GM23338 (cell line): Measurements from ENCODE around the gene EXOC4. TPM values are rescaled to one million over a fixed set of nuclear protein-coding genes. Genes with fewer than 3 reads are reported as not detected.

ENCODE experiments used
- ATAC-seq: fragments of 200-7000 bp; cut with Tn5 transposase; 3 replicates; pipeline ENCODE4 v1.9.1; 2020
- DNase-seq: peaks from one replicate; pipeline ENCODE4 v3.0.0-alpha.2; 2015; ENCODE audit warnings: low spot score
- H2AFZ ChIP-seq: fragments of 200-600 bp; sonication (generic); 2 replicates; pipeline ENCODE4 v1.8.0; 2016; ENCODE audit warnings: antibody characterized with exemption, mild to moderate bottlenecking, moderate library complexity
- H3F3A ChIP-seq: fragments of 200-600 bp; sonication (generic); replicated peaks from 2 replicates; pipeline ENCODE4 v1.8.0; 2017; ENCODE audit warnings: antibody characterized with exemption, mixed run types, low read depth
- H3K27ac ChIP-seq: fragments of 200-600 bp; sonication (generic); 2 replicates; pipeline ENCODE4 v1.6.1; 2016; ENCODE audit warnings: low read depth
- H3K27me3 ChIP-seq: fragments of 200-600 bp; sonication (generic); 2 replicates; pipeline ENCODE4 v1.8.0; 2016; ENCODE audit warnings: mild to moderate bottlenecking, mixed run types, moderate library complexity; ENCODE audit not compliant: insufficient read depth
- H3K36me3 ChIP-seq: fragments of 200-600 bp; sonication (generic); 2 replicates; pipeline ENCODE4 v1.8.0; 2016; ENCODE audit warnings: mild to moderate bottlenecking; ENCODE audit not compliant: insufficient read depth
- H3K4me1 ChIP-seq: fragments of 200-600 bp; sonication (generic); 2 replicates; pipeline ENCODE4 v1.8.0; 2016; ENCODE audit warnings: mild to moderate bottlenecking, moderate library complexity; ENCODE audit not compliant: insufficient read depth
- H3K4me2 ChIP-seq: fragments of 200-600 bp; sonication (generic); 2 replicates; pipeline ENCODE4 v1.7.1; 2017; ENCODE audit warnings: mixed run types
- H3K4me3 ChIP-seq: fragments of 200-600 bp; sonication (generic); 2 replicates; pipeline ENCODE4 v1.6.1; 2016; ENCODE audit warnings: mixed run types
- H3K79me2 ChIP-seq: fragments of 200-600 bp; sonication (generic); replicated peaks from 2 replicates; pipeline ENCODE4 v1.8.0; 2017; ENCODE audit warnings: mild to moderate bottlenecking; ENCODE audit not compliant: insufficient read depth
- H3K9me2 ChIP-seq: fragments of 200-600 bp; sonication (generic); 2 replicates; pipeline ENCODE4 v1.8.0; 2017; ENCODE audit not compliant: insufficient read depth
- H4K20me1 ChIP-seq: fragments of 200-600 bp; sonication (generic); replicated peaks from 2 replicates; pipeline ENCODE4 v1.8.0; 2017; ENCODE audit warnings: mild to moderate bottlenecking; ENCODE audit not compliant: insufficient read depth
- H3K27ac Mint-ChIP-seq: 2 replicates; pipeline ENCODE4 v1.8.0; 2020; ENCODE audit warnings: inconsistent platforms, mild to moderate bottlenecking, moderate library complexity, mixed read lengths
- H3K27me3 Mint-ChIP-seq: 3 replicates; pipeline ENCODE4 v1.8.0; 2022; ENCODE audit warnings: low read depth, mild to moderate bottlenecking, moderate library complexity, mixed read lengths, inconsistent platforms; ENCODE audit not compliant: insufficient read depth, poor library complexity
- H3K36me3 Mint-ChIP-seq: 3 replicates; pipeline ENCODE4 v1.8.0; 2021; ENCODE audit warnings: low read depth, mild to moderate bottlenecking, inconsistent platforms, moderate library complexity, mixed read lengths
- H3K4me1 Mint-ChIP-seq: 3 replicates; pipeline ENCODE4 v1.8.0; 2020; ENCODE audit warnings: mild to moderate bottlenecking, inconsistent platforms, mixed read lengths
- H3K4me3 Mint-ChIP-seq: 3 replicates; pipeline ENCODE4 v1.8.0; 2021; ENCODE audit warnings: moderate library complexity, mild to moderate bottlenecking, inconsistent platforms, mixed read lengths
- H3K9me3 Mint-ChIP-seq: 3 replicates; pipeline ENCODE4 v1.8.0; 2020; ENCODE audit warnings: moderate library complexity, mild to moderate bottlenecking, inconsistent platforms, mixed read lengths
- CTCF ChIP-seq, 2 experiments: fragments of 200-600 bp in 1 of 2; sonication (generic) in 1 of 2; conservative IDR thresholded peaks; 2 replicates each; pipeline versions ENCODE4 v1.5.1 to v1.6.1; 2016 to 2017; ENCODE audit warnings: antibody characterized with exemption in 2 of 2, low read depth in 2 of 2, mild to moderate bottlenecking in 2 of 2, moderate library complexity in 1 of 2
- ETS1 ChIP-seq: IDR thresholded peaks from 2 replicates; pipeline ENCODE4 v1.6.1; 2016; ENCODE audit warnings: antibody characterized with exemption
- EZH2 ChIP-seq: fragments of 200-600 bp; sonication (generic); IDR thresholded peaks from one replicate; pipeline ENCODE4 v1.8.0; 2017; ENCODE audit warnings: antibody characterized with exemption, mild to moderate bottlenecking, low read depth; ENCODE audit not compliant: unreplicated experiment
- EZH2phosphoT487 ChIP-seq: fragments of 200-600 bp; sonication (generic); IDR thresholded peaks from one replicate; pipeline ENCODE4 v1.8.1; 2018; ENCODE audit warnings: antibody characterized with exemption; ENCODE audit not compliant: unreplicated experiment
- JUNB ChIP-seq: IDR thresholded peaks from one replicate; pipeline ENCODE4 v1.6.1; 2016; ENCODE audit warnings: antibody characterized with exemption; ENCODE audit not compliant: unreplicated experiment
- NANOG ChIP-seq: IDR thresholded peaks from 2 replicates; pipeline ENCODE4 v1.6.1; 2016; ENCODE audit warnings: antibody characterized with exemption, borderline replicate concordance
- REST ChIP-seq: IDR thresholded peaks from one replicate; pipeline ENCODE4 v1.6.1; 2018; ENCODE audit warnings: antibody characterized with exemption; ENCODE audit not compliant: unreplicated experiment
- ZNF114 ChIP-seq: fragments of 250-450 bp; sonication (Bioruptor Pico); IDR thresholded peaks from 2 replicates; pipeline ENCODE4 v1.5.0; 2020; ENCODE audit warnings: mild to moderate bottlenecking, moderate library complexity
- ZNF462 ChIP-seq: fragments of 250-450 bp; sonication (Bioruptor Pico); IDR thresholded peaks from 2 replicates; pipeline ENCODE4 v1.5.0; 2020; ENCODE audit warnings: mild to moderate bottlenecking, moderate library complexity
- polyA plus RNA-seq: library from polyadenylated mRNA; unstranded; fragments of >200 nt; fragmentation: Nextera tagmentation; extraction: Ambion mirVana; gene quantifications from 2 replicates; pipeline ENCODE4 v1.2.1, GENCODE V29; 2016
- total RNA-seq: library from RNA; depleted of rRNA; stranded (reverse); fragments of >200 nt; shearing (Covaris generic); gene quantifications from 2 replicates; pipeline ENCODE4 v1.2.3, GENCODE V29; 2014

The EXOC4 gene
- total and polyA plus RNA-seq, 2 experiments from 2014 or later, result 37.5 to 52.7 TPM

GRCh38 chr7:134105841-134106240 is 853.0 kb downstream of the EXOC4 start:
- Histone ChIP-seq H4K20me1 (no peaks in the 10 kb centered on the region), H3K79me2 (no peaks in the 10 kb centered on the region), H3F3A (no peaks in the 10 kb centered on the region), H3K4me2 (no peak overlapping the region), H3K27me3 (no peaks in the 10 kb centered on the region), H3K9me2 (no peaks in the 10 kb centered on the region), H3K4me3 (no peak overlapping the region), H2AFZ (no peak overlapping the region), H3K27ac (no peak overlapping the region), H3K4me1 (no peaks in the 10 kb centered on the region), H3K36me3 (no peaks in the 10 kb centered on the region)
- Mint-ChIP-seq H3K4me3 (no peak overlapping the region), H3K36me3 (no peaks in the 10 kb centered on the region), H3K27ac (no peak overlapping the region), H3K4me1 (no peaks in the 10 kb centered on the region), H3K27me3 (peaks cover 2% of the 10 kb centered on the region), H3K9me3 (peaks cover 2% of the 10 kb centered on the region; the same call in 1 of the 3 replicates)
- ATAC-seq, result no peak
- no peak for TF ChIP-seq NANOG
- DNase-seq, result no peak

GRCh38 chr7:134108802-134109201 is 855.9 kb downstream of the EXOC4 start:
- Mint-ChIP-seq H3K27ac (no peak overlapping the region), H3K9me3 (peaks cover 5% of the 10 kb centered on the region; the same call in 1 of the 3 replicates), H3K4me1 (peaks cover 9% of the 10 kb centered on the region), H3K27me3 (peaks cover 2% of the 10 kb centered on the region), H3K36me3 (peaks cover 4% of the 10 kb centered on the region; the same call in 1 of the 3 replicates), H3K4me3 (no peak overlapping the region)
- Histone ChIP-seq H3K9me2 (no peaks in the 10 kb centered on the region), H3K4me3 (no peak overlapping the region), H3K27me3 (no peaks in the 10 kb centered on the region), H3K4me2 (no peak overlapping the region), H3K79me2 (no peaks in the 10 kb centered on the region), H2AFZ (no peak overlapping the region), H3K36me3 (no peaks in the 10 kb centered on the region), H3F3A (no peaks in the 10 kb centered on the region), H4K20me1 (no peaks in the 10 kb centered on the region), H3K4me1 (peaks cover 12% of the 10 kb centered on the region), H3K27ac (no peak overlapping the region)
- DNase-seq (no peak), ATAC-seq (no peak)
- no peak for TF ChIP-seq EZH2
- peak in 1 of 2 experiments; percentile 25; a peak in 1 of 4 replicates for TF ChIP-seq CTCF (conservative IDR thresholded peaks at IDR 0.05; ENCODE audit: low read depth in 2 of 2)
- TF ChIP-seq ETS1, result no peak
- TF ChIP-seq EZH2phosphoT487, result no peak
- no peak for TF ChIP-seq REST
- no peak for TF ChIP-seq JUNB
- TF ChIP-seq ZNF114 (CRISPR knock-in tag), result no peak
- no peak for TF ChIP-seq ZNF462
- TF ChIP-seq NANOG, result no peak
